Stimulated activated CD8-positive, alpha-beta memory T cell treated with anti-CD3 and anti-CD28 coated beads, Interleukin-12 subunit alpha, Interleukin-12 subunit beta, amount 100 ng/mL, for 24 hours (primary cell): ENCODE results near the gene PRKCSH.
"Not testable (repeated sequence)": the region's sequence is repeated elsewhere in the genome, so short reads cannot be mapped to it uniquely, and the experiment has no call there.

ENCODE experiments used
- DNase-seq: peaks from one replicate; pipeline ENCODE4 v3.0.0-alpha.2; 2020; ENCODE audit errors: extremely low read depth

Gene PRKCSH

GRCh38 chr19:11420429-11421370 is 14.7 kb upstream of the PRKCSH start:
- no peak for DNase-seq

- no peak for DNase-seq
These were observed 13.9 kb upstream of the PRKCSH start for GRCh38 chr19:11421371-11422098.

GRCh38 chr19:11422163-11423065 is 13.0 kb upstream of the PRKCSH start:
- peak; percentile 37 for DNase-seq

- DNase-seq: no peak
These were observed 12.2 kb upstream of the PRKCSH start for GRCh38 chr19:11423164-11423790.

GRCh38 chr19:11423791-11424181 is 11.6 kb upstream of the PRKCSH start:
- DNase-seq: no peak

- no peak for DNase-seq
These were observed 9.5 kb upstream of the PRKCSH start for GRCh38 chr19:11425719-11426457.

- DNase-seq: no peak
These were observed 8.8 kb upstream of the PRKCSH start for GRCh38 chr19:11426656-11427055.

- DNase-seq: not testable (repeated sequence)
These were observed 1.9 kb upstream of the PRKCSH start for GRCh38 chr19:11433526-11433925.

- DNase-seq: no peak
These were observed 755 bp upstream of the PRKCSH start for GRCh38 chr19:11434703-11435056.

- DNase-seq: no peak
These were observed 438 bp downstream of the PRKCSH start for GRCh38 chr19:11435833-11436313.

- DNase-seq: no peak
These were observed 2.5 kb downstream of the PRKCSH start for GRCh38 chr19:11437955-11438354.

GRCh38 chr19:11444059-11444458 is 8.6 kb downstream of the PRKCSH start:
- no peak for DNase-seq

- DNase-seq: no peak
These were observed 9.7 kb downstream of the PRKCSH start for GRCh38 chr19:11445141-11445540.

- DNase-seq: no peak
These were observed 10.8 kb downstream of the PRKCSH start for GRCh38 chr19:11446271-11446651.

GRCh38 chr19:11446652-11447301 is 11.3 kb downstream of the PRKCSH start:
- DNase-seq: no peak

- no peak for DNase-seq
These were observed 12.2 kb downstream of the PRKCSH start for GRCh38 chr19:11447347-11448262.

GRCh38 chr19:11448410-11448809 is 13.0 kb downstream of the PRKCSH start:
- no peak for DNase-seq

- no peak for DNase-seq
These were observed 13.6 kb downstream of the PRKCSH start for GRCh38 chr19:11448923-11449554.
